ENCODE results near the gene CEACAM21.

GRCh38 chr19:41577144-41577830, 1.3 kb downstream of the CEACAM21 start:
- TF ChIP-seq CTCF (conservative IDR thresholded peaks at IDR 0.05 in 1 of 2, IDR thresholded peaks at IDR 0.05 in 1 of 2; ENCODE audit: extremely low read depth in 1 of 2, insufficient read depth in 1 of 2, low read depth in 1 of 2, low read length in 2 of 2) = no peak
- no peak for TF ChIP-seq EZH2 (IDR thresholded peaks at IDR 0.05; ENCODE audit: borderline replicate concordance, low read length)
